GM21447 (cell line): ENCODE measurements around the gene SPEG.
"Not testable (repeated sequence)": the region's sequence is repeated elsewhere in the genome, so short reads cannot be mapped to it uniquely, and the experiment has no call there.

Experiments
- ATAC-seq: cut with Tn5 transposase; IDR thresholded peaks from one replicate; pipeline ENCODE4 v1.9.1; 2021; ENCODE audit not compliant: unreplicated experiment

The SPEG gene

DNA sequence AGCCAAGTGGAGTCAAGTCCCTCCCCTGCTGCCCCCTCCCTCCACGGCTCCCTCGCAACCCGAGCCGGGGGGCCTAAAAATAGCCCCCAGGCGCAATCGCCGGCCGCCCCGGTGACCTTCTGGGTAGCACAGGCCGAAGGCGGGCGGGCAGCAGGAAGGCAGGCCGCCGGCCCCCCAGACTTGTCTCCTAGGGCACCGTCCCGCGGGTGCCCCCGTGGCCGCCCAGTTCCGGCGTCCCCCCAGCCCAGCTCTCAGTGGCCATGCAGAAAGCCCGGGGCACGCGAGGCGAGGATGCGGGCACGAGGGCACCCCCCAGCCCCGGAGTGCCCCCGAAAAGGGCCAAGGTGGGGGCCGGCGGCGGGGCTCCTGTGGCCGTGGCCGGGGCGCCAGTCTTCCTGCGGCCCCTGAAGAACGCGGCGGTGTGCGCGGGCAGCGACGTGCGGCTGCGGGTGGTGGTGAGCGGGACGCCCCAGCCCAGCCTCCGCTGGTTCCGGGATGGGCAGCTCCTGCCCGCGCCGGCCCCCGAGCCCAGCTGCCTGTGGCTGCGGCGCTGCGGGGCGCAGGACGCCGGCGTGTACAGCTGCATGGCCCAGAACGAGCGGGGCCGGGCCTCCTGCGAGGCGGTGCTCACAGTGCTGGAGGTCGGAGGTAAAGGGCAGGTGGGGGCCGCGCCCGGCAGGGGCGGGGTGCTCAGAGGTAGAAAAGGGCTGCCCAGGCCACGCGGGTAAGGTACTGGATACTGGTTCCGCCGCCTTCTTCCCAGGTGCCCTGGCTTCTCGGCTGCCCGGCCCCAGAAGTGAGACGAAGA, at the start of gene SPEG:
Gene SPEG (plus strand): TSS at position 126 of the 808 bp plus-strand sequence. CDS start 135 bp downstream, at position 261.
- no peak for ATAC-seq

GRCh38 chr2:219384859-219385258, 49.8 kb upstream of the SPEG start:
- no peak for ATAC-seq

GRCh38 chr2:219385958-219386520, 48.6 kb upstream of the SPEG start:
- ATAC-seq: no peak

- no peak for ATAC-seq
Observed at GRCh38 chr2:219386532-219387280, 47.9 kb upstream of the SPEG start.

DNA sequence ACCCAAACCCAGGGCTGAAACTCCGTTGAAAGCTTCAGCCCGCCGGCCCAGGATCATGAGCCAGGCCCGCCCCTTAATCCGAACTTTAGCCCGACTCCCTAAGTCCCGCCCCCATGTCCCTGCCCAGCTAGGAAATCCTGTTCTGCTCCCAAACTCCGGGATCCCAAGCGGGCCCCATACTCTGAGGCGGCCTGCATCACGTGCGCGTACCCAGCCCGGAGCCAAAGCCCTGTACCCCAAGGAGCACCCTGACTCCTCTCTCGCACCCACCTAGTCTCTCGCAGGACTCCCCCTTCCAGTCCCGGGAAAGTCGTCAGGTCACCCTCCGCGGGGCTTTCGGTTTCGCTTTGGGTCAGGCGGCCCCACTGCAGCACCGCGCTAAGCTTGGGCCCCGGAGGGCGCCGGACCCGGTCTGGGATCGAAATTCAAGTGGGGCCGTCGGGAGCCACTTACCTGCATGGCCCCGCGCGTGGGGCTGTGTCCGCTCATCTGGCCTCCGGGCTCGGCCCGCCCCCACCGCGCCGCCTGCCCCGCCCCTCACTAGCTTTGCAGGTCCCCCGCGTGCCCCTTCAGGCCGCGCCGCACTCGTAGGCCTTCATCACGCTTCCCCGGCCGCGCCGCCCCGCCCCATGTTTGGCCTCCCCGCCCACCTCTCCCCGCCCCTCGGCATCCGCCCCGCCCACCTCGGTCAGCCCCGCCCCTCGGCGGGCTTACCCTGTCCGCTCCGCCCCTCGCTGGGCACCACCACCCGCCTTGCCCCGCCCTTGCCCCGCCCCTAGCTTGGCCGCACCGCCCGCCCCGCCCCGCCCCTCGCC, 47.1 kb upstream of the SPEG start, which contains the start of gene DNPEP:
Gene DNPEP (minus strand): TSS at position 607 of the 815 bp plus-strand sequence. CDS start 118 bp downstream, at position 489.
- ATAC-seq: peak; percentile 73

GRCh38 chr2:219388121-219388906, 46.3 kb upstream of the SPEG start:
- ATAC-seq: peak; percentile 65

DNA sequence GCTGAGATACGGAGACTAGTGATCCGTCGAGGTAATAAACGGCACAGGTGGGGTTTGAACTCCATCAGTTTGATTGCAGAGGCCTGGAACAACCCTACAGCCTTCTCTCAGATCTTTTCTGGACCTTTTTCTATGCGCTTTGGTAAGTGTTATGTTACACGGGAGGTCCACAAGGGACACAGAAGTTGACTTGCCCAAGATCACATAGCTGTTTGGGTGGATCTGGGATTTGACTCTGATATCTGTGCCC, 45.8 kb upstream of the SPEG start:
- ATAC-seq: no peak

GRCh38 chr2:219392754-219393153, 41.9 kb upstream of the SPEG start:
- ATAC-seq: no peak

- ATAC-seq: not testable (repeated sequence)
Observed at GRCh38 chr2:219395056-219395455, 39.6 kb upstream of the SPEG start.

GRCh38 chr2:219395609-219396008, 39.0 kb upstream of the SPEG start:
- ATAC-seq: no peak

GRCh38 chr2:219396863-219397457, 37.7 kb upstream of the SPEG start:
- no peak for ATAC-seq

DNA sequence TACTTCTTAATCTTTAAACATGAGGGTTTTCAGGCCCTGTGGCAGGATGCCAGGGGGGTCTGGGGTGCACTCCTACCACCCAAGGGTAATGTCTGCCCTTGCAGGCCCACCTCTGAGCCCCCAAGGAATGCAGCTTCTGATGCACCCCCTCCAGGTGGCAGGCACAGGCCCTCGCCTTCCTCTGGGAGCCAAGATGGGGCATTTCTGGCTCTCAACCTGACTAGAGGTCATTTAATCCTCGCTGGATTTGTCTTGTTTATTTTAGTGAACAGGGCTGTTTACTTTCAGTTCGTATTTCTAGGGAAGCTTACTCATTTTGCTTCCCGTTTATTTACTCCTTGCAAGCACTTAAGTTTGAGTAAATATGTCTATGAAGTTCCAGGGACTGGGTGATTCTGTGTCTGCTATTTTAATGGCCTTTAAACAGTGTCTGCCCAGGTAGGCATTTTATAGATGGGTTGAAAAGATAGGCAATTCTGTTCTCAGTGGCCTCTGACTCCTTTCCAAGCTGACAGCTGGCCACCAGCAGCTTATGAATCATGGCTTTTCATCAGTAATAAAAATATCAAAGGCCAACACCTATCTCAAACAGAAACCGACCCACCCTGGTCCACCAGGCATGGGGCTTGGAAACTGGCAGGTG, 35.8 kb upstream of the SPEG start:
- no peak for ATAC-seq

DNA sequence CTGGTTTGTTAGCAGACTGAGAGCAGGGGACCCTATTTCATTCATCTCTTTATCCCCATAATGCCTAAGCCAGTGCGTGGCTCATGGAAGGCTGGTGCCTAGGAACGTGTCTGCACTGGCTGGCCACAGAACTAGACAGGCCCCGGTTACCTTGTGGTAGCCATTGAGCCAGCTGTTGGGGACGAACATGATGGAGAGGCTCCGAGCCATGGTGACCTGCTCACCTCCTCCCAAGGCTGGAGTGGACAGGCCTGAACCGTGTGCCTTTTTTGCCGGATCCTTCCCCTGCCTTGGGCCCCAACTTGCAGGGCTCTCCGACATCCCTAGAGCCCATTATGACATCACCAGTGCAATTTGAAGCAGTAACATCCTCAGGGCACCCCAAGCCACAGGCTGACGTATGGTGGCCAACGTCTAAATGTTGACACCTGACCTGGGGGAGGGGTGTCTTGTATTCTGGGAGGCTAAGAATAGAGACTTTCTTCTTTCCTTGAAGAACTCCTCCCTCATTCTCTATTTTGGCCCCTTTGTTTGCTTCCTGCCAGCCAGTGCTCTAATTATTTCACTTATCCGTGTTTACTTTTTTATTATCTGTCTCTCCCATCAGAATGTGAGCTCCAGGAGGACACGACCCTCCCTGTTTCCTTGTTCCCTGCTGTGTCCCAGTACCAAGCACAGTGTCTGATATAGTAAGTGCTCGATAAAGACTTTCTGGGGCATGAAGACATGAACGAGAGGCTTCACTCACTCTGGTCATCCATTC, 34.7 kb upstream of the SPEG start:
- ATAC-seq: no peak

DNA sequence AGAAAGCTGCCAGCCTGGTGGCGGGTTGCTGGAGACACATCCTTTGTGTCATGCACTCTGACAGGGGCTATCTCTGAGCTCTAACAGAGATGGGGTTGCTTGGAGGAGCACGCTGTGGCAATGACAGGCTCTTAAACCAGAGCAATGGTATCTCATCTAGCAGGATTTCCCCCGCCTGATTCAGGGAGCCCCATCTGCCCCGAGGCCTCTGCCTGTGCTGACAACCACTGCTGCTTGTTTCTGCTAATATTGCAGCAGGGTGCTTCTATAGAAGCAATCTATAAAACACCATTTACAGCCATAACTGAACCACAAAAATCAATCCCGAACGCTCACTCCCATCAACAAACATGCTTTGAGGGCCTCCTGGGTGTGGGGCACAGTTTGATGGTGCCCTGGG, 34.1 kb upstream of the SPEG start:
- no peak for ATAC-seq

- ATAC-seq: no peak
Observed at GRCh38 chr2:219401606-219402005, 33.0 kb upstream of the SPEG start.

DNA sequence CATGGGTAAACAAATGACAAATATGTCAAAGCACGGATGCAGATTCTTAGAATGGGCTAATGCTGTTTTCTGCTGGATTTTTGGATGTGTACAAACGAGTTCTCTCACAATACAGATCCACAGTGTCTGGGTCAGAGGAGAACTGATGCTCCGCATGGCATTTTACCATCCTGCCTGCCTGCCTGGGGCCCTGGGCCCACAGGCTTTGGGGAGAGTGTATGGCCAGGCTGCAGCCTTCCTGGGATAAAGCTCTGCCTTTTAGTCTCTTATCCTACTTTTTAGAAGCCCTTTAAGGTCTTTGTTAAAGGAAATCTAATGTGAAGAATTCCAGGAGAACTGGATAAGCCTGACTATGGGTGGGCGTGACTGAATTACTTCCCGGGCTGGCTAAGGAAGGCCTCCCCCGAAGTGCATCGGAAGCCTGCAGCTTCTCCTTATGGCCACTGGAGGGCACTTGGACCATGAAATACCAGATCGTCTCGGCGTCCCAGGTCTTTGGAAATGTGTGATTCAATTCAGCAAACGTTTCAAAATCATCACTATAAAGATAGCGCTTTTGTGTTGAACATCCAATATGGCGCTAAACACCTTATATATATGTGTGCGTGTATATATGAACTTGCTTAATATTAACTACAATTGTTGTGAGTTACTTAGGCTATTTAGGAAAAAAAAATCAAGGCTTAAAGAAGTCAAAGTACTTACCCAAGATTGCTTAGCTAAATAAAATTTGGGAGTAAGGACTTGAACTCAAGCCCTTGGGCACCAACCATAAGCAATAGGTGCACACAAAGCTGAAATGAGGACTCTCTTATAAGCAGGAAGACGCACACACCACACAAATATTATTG, 31.8 kb upstream of the SPEG start:
- peak; percentile 75 for ATAC-seq

DNA sequence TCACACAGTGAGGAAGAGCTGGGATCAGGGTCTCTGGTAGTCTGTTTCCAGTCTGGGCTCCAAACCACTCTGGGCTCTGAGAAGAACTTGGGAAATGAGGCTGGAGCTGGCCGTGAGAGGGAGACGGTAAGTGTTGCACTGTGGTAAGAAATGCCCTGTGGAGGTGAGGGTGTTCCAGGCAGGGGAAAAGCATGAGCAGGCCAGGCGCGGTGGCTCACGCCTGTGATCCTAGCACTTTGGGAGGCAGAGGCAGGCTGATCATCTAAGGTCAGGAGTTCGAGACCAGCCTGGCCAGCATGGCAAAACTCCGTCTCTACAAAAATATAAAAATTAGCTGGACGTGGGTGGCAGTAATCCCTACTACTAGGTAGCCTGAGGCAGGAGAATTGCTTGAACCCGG, 30.8 kb upstream of the SPEG start:
- ATAC-seq: no peak
